ENCODE measurements around the gene BDKRB2.
"Not testable (repeated sequence)": the region's sequence is repeated elsewhere in the genome, so short reads cannot be mapped to it uniquely, and the experiment has no call there.

BDKRB2 gene

GRCh38 chr14:96242126-96242525 lies 37.5 kb downstream of the BDKRB2 start:
- no peaks in the 10 kb centered on the region for H3K79me2 ChIP-seq (ENCODE audit: control insufficient read depth, insufficient read depth, low read length, unreplicated experiment)

GRCh38 chr14:96243785-96244184 lies 39.1 kb downstream of the BDKRB2 start:
- Histone ChIP-seq H3K27me3 (ENCODE audit: insufficient read depth, low read length) (no peaks in the 10 kb centered on the region), H2AFZ (ENCODE audit: low read length, unreplicated experiment) (no peak overlapping the region), H3K36me3 (ENCODE audit: insufficient read depth, low read length) (peaks cover 4% of the 10 kb centered on the region; the same call in 1 of the 2 replicates), H3K27ac (ENCODE audit: low read depth, low read length) (no peak overlapping the region), H3K4me1 (ENCODE audit: control insufficient read depth, insufficient read depth, low read length, unreplicated experiment) (peaks cover 25% of the 10 kb centered on the region), H3K4me3 (ENCODE audit: low read depth, low read length) (no peak overlapping the region), H3K79me2 (ENCODE audit: control insufficient read depth, insufficient read depth, low read length, unreplicated experiment) (no peaks in the 10 kb centered on the region)

More at GRCh38 chr14:96242126-96242525, 37.5 kb downstream of the BDKRB2 start:
- peaks cover 4% of the 10 kb centered on the region; the same call in 1 of the 2 replicates for H3K36me3 ChIP-seq (ENCODE audit: insufficient read depth, low read length)
- H3K27me3 ChIP-seq (ENCODE audit: insufficient read depth, low read length) = no peaks in the 10 kb centered on the region
- peaks cover 14% of the 10 kb centered on the region for H3K4me1 ChIP-seq (ENCODE audit: control insufficient read depth, insufficient read depth, low read length, unreplicated experiment)
- H3K4me3 ChIP-seq (ENCODE audit: low read depth, low read length) = no peak overlapping the region
- H2AFZ ChIP-seq (ENCODE audit: low read length, unreplicated experiment) = no peak overlapping the region
- H3K27ac ChIP-seq (ENCODE audit: low read depth, low read length) = no peak overlapping the region

- peaks cover 34% of the 10 kb centered on the region for H3K4me1 ChIP-seq (ENCODE audit: control insufficient read depth, insufficient read depth, low read length, unreplicated experiment)
- H3K36me3 ChIP-seq (ENCODE audit: insufficient read depth, low read length) = not testable (repeated sequence)
Observed at GRCh38 chr14:96245074-96245473, 40.4 kb downstream of the BDKRB2 start.

GRCh38 chr14:96245710-96246538 lies 41.3 kb downstream of the BDKRB2 start:
- peaks cover 4% of the 10 kb centered on the region; the same call in 1 of the 2 replicates for H3K36me3 ChIP-seq (ENCODE audit: insufficient read depth, low read length)
- peaks cover 34% of the 10 kb centered on the region for H3K4me1 ChIP-seq (ENCODE audit: control insufficient read depth, insufficient read depth, low read length, unreplicated experiment)
- no peaks in the 10 kb centered on the region for H3K79me2 ChIP-seq (ENCODE audit: control insufficient read depth, insufficient read depth, low read length, unreplicated experiment)
- H3K27me3 ChIP-seq (ENCODE audit: insufficient read depth, low read length) = no peaks in the 10 kb centered on the region
- H3K27ac ChIP-seq (ENCODE audit: low read depth, low read length) = peak overlapping the region; percentile 56
- H2AFZ ChIP-seq (ENCODE audit: low read length, unreplicated experiment) = no peak overlapping the region
- no peak overlapping the region for H3K4me3 ChIP-seq (ENCODE audit: low read depth, low read length)

More at GRCh38 chr14:96245074-96245473, 40.4 kb downstream of the BDKRB2 start:
- H3K27ac ChIP-seq (ENCODE audit: low read depth, low read length); H3K27me3 ChIP-seq (ENCODE audit: insufficient read depth, low read length); H2AFZ ChIP-seq (ENCODE audit: low read length, unreplicated experiment); H3K79me2 ChIP-seq (ENCODE audit: control insufficient read depth, insufficient read depth, low read length, unreplicated experiment); H3K4me3 ChIP-seq (ENCODE audit: low read depth, low read length): not testable (repeated sequence)

- H3K4me1 ChIP-seq (ENCODE audit: control insufficient read depth, insufficient read depth, low read length, unreplicated experiment) = peaks cover 36% of the 10 kb centered on the region
- no peak overlapping the region for H2AFZ ChIP-seq (ENCODE audit: low read length, unreplicated experiment)
- no peaks in the 10 kb centered on the region for H3K27me3 ChIP-seq (ENCODE audit: insufficient read depth, low read length)
- peak overlapping the region; percentile 56 for H3K27ac ChIP-seq (ENCODE audit: low read depth, low read length)
- no peak overlapping the region for H3K4me3 ChIP-seq (ENCODE audit: low read depth, low read length)
- H3K79me2 ChIP-seq (ENCODE audit: control insufficient read depth, insufficient read depth, low read length, unreplicated experiment) = no peaks in the 10 kb centered on the region
- H3K36me3 ChIP-seq (ENCODE audit: insufficient read depth, low read length) = peaks cover 4% of the 10 kb centered on the region; the same call in 1 of the 2 replicates
Observed at GRCh38 chr14:96246539-96246847, 41.9 kb downstream of the BDKRB2 start.

GRCh38 chr14:96247031-96247430 lies 42.4 kb downstream of the BDKRB2 start:
- no peaks in the 10 kb centered on the region for H3K27me3 ChIP-seq (ENCODE audit: insufficient read depth, low read length)
- H3K27ac ChIP-seq (ENCODE audit: low read depth, low read length) = peak overlapping the region; percentile 56
- H3K4me3 ChIP-seq (ENCODE audit: low read depth, low read length) = no peak overlapping the region
- peaks cover 1% of the 10 kb centered on the region; the same call in 1 of the 2 replicates for H3K36me3 ChIP-seq (ENCODE audit: insufficient read depth, low read length)
- H3K4me1 ChIP-seq (ENCODE audit: control insufficient read depth, insufficient read depth, low read length, unreplicated experiment) = peaks cover 41% of the 10 kb centered on the region
- no peak overlapping the region for H2AFZ ChIP-seq (ENCODE audit: low read length, unreplicated experiment)
- no peaks in the 10 kb centered on the region for H3K79me2 ChIP-seq (ENCODE audit: control insufficient read depth, insufficient read depth, low read length, unreplicated experiment)

GRCh38 chr14:96249029-96249428 lies 44.4 kb downstream of the BDKRB2 start:
- peaks cover 60% of the 10 kb centered on the region for H3K4me1 ChIP-seq (ENCODE audit: control insufficient read depth, insufficient read depth, low read length, unreplicated experiment)
- H3K4me3 ChIP-seq (ENCODE audit: low read depth, low read length) = no peak overlapping the region
- H3K36me3 ChIP-seq (ENCODE audit: insufficient read depth, low read length) = no peaks in the 10 kb centered on the region
- H3K27me3 ChIP-seq (ENCODE audit: insufficient read depth, low read length) = no peaks in the 10 kb centered on the region
- H2AFZ ChIP-seq (ENCODE audit: low read length, unreplicated experiment) = no peak overlapping the region
- peak overlapping the region; percentile 71 for H3K27ac ChIP-seq (ENCODE audit: low read depth, low read length)
- H3K79me2 ChIP-seq (ENCODE audit: control insufficient read depth, insufficient read depth, low read length, unreplicated experiment) = no peaks in the 10 kb centered on the region

GRCh38 chr14:96250485-96250884 lies 45.8 kb downstream of the BDKRB2 start:
- Histone ChIP-seq H3K79me2 (ENCODE audit: control insufficient read depth, insufficient read depth, low read length, unreplicated experiment) (no peaks in the 10 kb centered on the region), H3K27ac (ENCODE audit: low read depth, low read length) (no peak overlapping the region), H3K4me3 (ENCODE audit: low read depth, low read length) (no peak overlapping the region), H3K4me1 (ENCODE audit: control insufficient read depth, insufficient read depth, low read length, unreplicated experiment) (peaks cover 67% of the 10 kb centered on the region), H2AFZ (ENCODE audit: low read length, unreplicated experiment) (no peak overlapping the region), H3K27me3 (ENCODE audit: insufficient read depth, low read length) (no peaks in the 10 kb centered on the region), H3K36me3 (ENCODE audit: insufficient read depth, low read length) (no peaks in the 10 kb centered on the region)

- Histone ChIP-seq H3K27me3 (ENCODE audit: insufficient read depth, low read length) (no peaks in the 10 kb centered on the region), H3K79me2 (ENCODE audit: control insufficient read depth, insufficient read depth, low read length, unreplicated experiment) (no peaks in the 10 kb centered on the region), H3K27ac (ENCODE audit: low read depth, low read length) (0 out of 2 replicates have a peak overlapping the region, but pooled peaks have one; percentile 12), H3K4me1 (ENCODE audit: control insufficient read depth, insufficient read depth, low read length, unreplicated experiment) (peaks cover 70% of the 10 kb centered on the region), H3K4me3 (ENCODE audit: low read depth, low read length) (no peak overlapping the region), H2AFZ (ENCODE audit: low read length, unreplicated experiment) (no peak overlapping the region), H3K36me3 (ENCODE audit: insufficient read depth, low read length) (no peaks in the 10 kb centered on the region)
Observed at GRCh38 chr14:96251656-96252155, 47.1 kb downstream of the BDKRB2 start.

- H2AFZ ChIP-seq (ENCODE audit: low read length, unreplicated experiment) = peak overlapping the region; percentile 45
- H3K4me3 ChIP-seq (ENCODE audit: low read depth, low read length) = no peak overlapping the region
- no peaks in the 10 kb centered on the region for H3K79me2 ChIP-seq (ENCODE audit: control insufficient read depth, insufficient read depth, low read length, unreplicated experiment)
- peak overlapping the region; percentile 46 for H3K27ac ChIP-seq (ENCODE audit: low read depth, low read length)
- H3K36me3 ChIP-seq (ENCODE audit: insufficient read depth, low read length) = no peaks in the 10 kb centered on the region
- peaks cover 64% of the 10 kb centered on the region for H3K4me1 ChIP-seq (ENCODE audit: control insufficient read depth, insufficient read depth, low read length, unreplicated experiment)
- H3K27me3 ChIP-seq (ENCODE audit: insufficient read depth, low read length) = no peaks in the 10 kb centered on the region
Observed at GRCh38 chr14:96252323-96252998, 47.8 kb downstream of the BDKRB2 start.
